ENCODE data around the gene ZNF324. TPM values are rescaled to one million over a fixed set of nuclear protein-coding genes. Genes with fewer than 3 reads are reported as not detected.

The ZNF324 gene
- total RNA-seq, 1 donor from 2014 or later = 10.0 TPM

- Histone ChIP-seq H3K4me1 (peaks cover 19% of the 10 kb centered on the region), H3K36me3 (peaks cover 43% of the 10 kb centered on the region), H3K27me3 (ENCODE audit: low read depth) (no peaks in the 10 kb centered on the region), H3K9me3 (no peaks in the 10 kb centered on the region), H3K27ac (peak overlapping the region; percentile 86), H3K4me3 (peak overlapping the region; percentile 86)
- intact Hi-C loops (cut with DNase I) = no loop called here
- DNase-seq = no peak
- TF ChIP-seq CTCF (IDR thresholded peaks at IDR 0.05) = no peak
- ATAC-seq = peak in 1 of 2 donors; percentile 0
These were observed 8.3 kb downstream of the ZNF324 start for GRCh38 chr19:58474997-58475713.

GRCh38 chr19:58475714-58476497 lies 9.0 kb downstream of the ZNF324 start, which contains the start of gene ZNF446:
ZNF446 (plus strand) TSS chr19:58476352; CDS start chr19:58477219, 867 bp downstream.
- TF ChIP-seq CTCF (IDR thresholded peaks at IDR 0.05) = no peak
- no peaks in the 10 kb centered on the region for H3K9me3 ChIP-seq
- peaks cover 19% of the 10 kb centered on the region for H3K4me1 ChIP-seq
- H3K36me3 ChIP-seq = peaks cover 43% of the 10 kb centered on the region
- peak within 1 kb of the TSS; percentile 86 for H3K27ac ChIP-seq
- peak within 1 kb of the TSS; percentile 86 for H3K4me3 ChIP-seq
- intact Hi-C loops (cut with DNase I) = no loop called here
- DNase-seq (peak; percentile 98), ATAC-seq (peak; percentile 95 to 96)
- no peaks in the 10 kb centered on the region for H3K27me3 ChIP-seq (ENCODE audit: low read depth)

DNA sequence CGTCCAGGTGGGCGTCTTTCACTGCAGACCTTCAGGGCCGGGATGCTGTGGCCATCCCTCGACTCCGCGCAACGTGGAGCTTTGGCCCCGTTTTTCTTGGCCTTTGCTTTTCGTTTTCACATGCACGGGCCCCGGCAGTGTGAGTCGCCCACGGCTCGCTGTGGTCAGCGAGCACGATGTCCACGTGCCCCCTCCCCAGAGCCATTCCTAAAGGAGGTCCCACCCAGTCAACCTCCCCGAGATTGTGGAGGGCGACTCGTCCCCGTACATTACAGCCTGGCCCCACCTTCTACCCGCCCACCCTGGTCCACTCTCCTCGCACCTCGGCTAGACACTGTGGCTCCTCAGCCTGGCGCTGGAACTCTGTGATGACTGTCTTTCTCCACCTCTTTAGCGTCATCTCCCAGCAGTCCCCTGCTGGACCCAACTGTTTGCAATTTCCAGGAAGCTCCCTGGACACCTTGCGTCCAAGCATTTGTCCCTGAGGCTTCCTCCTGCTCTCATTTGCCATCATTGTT lies 9.7 kb downstream of the ZNF324 start:
- intact Hi-C loops (cut with DNase I) = no loop called here
- peaks cover 45% of the 10 kb centered on the region for H3K36me3 ChIP-seq
- peaks cover 19% of the 10 kb centered on the region for H3K4me1 ChIP-seq
- no peaks in the 10 kb centered on the region for H3K9me3 ChIP-seq
- DNase-seq (no peak), ATAC-seq (peak in 1 of 2 donors; percentile 0)
- no peak for TF ChIP-seq CTCF (IDR thresholded peaks at IDR 0.05)
- H3K4me3 ChIP-seq = peak overlapping the region; percentile 86
- peak overlapping the region; percentile 86 for H3K27ac ChIP-seq
- no peaks in the 10 kb centered on the region for H3K27me3 ChIP-seq (ENCODE audit: low read depth)

- Histone ChIP-seq H3K4me3 (peak overlapping the region; percentile 86), H3K9me3 (no peaks in the 10 kb centered on the region), H3K4me1 (peaks cover 19% of the 10 kb centered on the region), H3K27me3 (ENCODE audit: low read depth) (no peaks in the 10 kb centered on the region), H3K36me3 (peaks cover 39% of the 10 kb centered on the region), H3K27ac (peak overlapping the region; percentile 86)
- DNase-seq (no peak), ATAC-seq (no peak)
- TF ChIP-seq CTCF (IDR thresholded peaks at IDR 0.05) = no peak
- intact Hi-C loops (cut with DNase I) = no loop called here
These were observed 10.2 kb downstream of the ZNF324 start for GRCh38 chr19:58477130-58477529.

DNA sequence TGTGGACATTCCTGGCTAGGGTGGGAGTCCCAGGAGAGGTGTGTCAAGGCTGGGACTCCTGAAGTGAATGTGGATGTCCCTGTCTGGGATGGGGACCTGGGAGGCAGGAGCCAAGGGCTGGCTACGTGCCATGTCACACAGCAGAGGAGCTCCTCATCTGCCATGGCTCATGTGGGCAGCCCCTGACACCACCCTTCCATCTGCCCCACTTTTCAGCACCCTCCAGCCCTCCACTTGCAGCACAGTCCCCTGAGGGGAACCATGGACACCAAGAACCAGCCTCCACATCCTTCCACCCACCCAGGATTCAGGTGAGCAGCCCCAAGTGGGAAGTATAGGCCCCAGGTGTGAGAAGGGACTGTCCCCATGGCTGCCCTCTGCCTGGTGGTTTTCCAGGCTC lies 11.0 kb downstream of the ZNF324 start:
- no peak overlapping the region for H3K27ac ChIP-seq
- intact Hi-C loops (cut with DNase I) = no loop called here
- H3K27me3 ChIP-seq (ENCODE audit: low read depth) = no peaks in the 10 kb centered on the region
- H3K9me3 ChIP-seq = no peaks in the 10 kb centered on the region
- no peak for TF ChIP-seq CTCF (IDR thresholded peaks at IDR 0.05)
- DNase-seq (no peak), ATAC-seq (no peak)
- H3K4me1 ChIP-seq = peaks cover 19% of the 10 kb centered on the region
- H3K4me3 ChIP-seq = no peak overlapping the region
- H3K36me3 ChIP-seq = peaks cover 32% of the 10 kb centered on the region
